ENCODE measurements around the gene KCNH2.
"Not testable (repeated sequence)": the region's sequence is repeated elsewhere in the genome, so short reads cannot be mapped to it uniquely, and the experiment has no call there.

The KCNH2 gene

GRCh38 chr7:150912427-150912826 is 65.7 kb downstream of the KCNH2 start:
- Histone ChIP-seq H3K27ac (ENCODE audit: low read depth, low read length) (no peak overlapping the region), H3K4me1 (ENCODE audit: control insufficient read depth, insufficient read depth, low read length) (no peaks in the 10 kb centered on the region), H3K9ac (ENCODE audit: low read length) (no peak overlapping the region), H3K4me3 (ENCODE audit: low read length) (no peak overlapping the region), H3K27me3 (ENCODE audit: control insufficient read depth, insufficient read depth, low read length) (no peaks in the 10 kb centered on the region), H3K36me3 (ENCODE audit: control insufficient read depth, insufficient read depth, low read length) (no peaks in the 10 kb centered on the region)

- Histone ChIP-seq H3K4me1 (ENCODE audit: control insufficient read depth, insufficient read depth, low read length) (no peaks in the 10 kb centered on the region), H3K36me3 (ENCODE audit: control insufficient read depth, insufficient read depth, low read length) (no peaks in the 10 kb centered on the region), H3K27me3 (ENCODE audit: control insufficient read depth, insufficient read depth, low read length) (no peaks in the 10 kb centered on the region), H3K9ac (ENCODE audit: low read length) (no peak overlapping the region), H3K4me3 (ENCODE audit: low read length) (no peak overlapping the region), H3K27ac (ENCODE audit: low read depth, low read length) (no peak overlapping the region)
These were observed 66.4 kb downstream of the KCNH2 start for GRCh38 chr7:150911590-150912267.

GRCh38 chr7:150910996-150911422 is 67.1 kb downstream of the KCNH2 start:
- H3K9ac ChIP-seq (ENCODE audit: low read length), result no peak overlapping the region
- H3K27me3 ChIP-seq (ENCODE audit: control insufficient read depth, insufficient read depth, low read length), result no peaks in the 10 kb centered on the region
- H3K4me1 ChIP-seq (ENCODE audit: control insufficient read depth, insufficient read depth, low read length), result no peaks in the 10 kb centered on the region
- no peak overlapping the region for H3K4me3 ChIP-seq (ENCODE audit: low read length)
- no peaks in the 10 kb centered on the region for H3K36me3 ChIP-seq (ENCODE audit: control insufficient read depth, insufficient read depth, low read length)
- H3K27ac ChIP-seq (ENCODE audit: low read depth, low read length), result no peak overlapping the region

GRCh38 chr7:150910305-150910995 is 67.7 kb downstream of the KCNH2 start:
- H3K27me3 ChIP-seq (ENCODE audit: control insufficient read depth, insufficient read depth, low read length); H3K9ac ChIP-seq (ENCODE audit: low read length); H3K27ac ChIP-seq (ENCODE audit: low read depth, low read length); H3K4me3 ChIP-seq (ENCODE audit: low read length); H3K36me3 ChIP-seq (ENCODE audit: control insufficient read depth, insufficient read depth, low read length); H3K4me1 ChIP-seq (ENCODE audit: control insufficient read depth, insufficient read depth, low read length): not testable (repeated sequence)

GRCh38 chr7:150909200-150909995 is 68.7 kb downstream of the KCNH2 start:
- Histone ChIP-seq H3K4me1 (ENCODE audit: control insufficient read depth, insufficient read depth, low read length) (peaks cover under 1% of the 10 kb centered on the region), H3K9ac (ENCODE audit: low read length) (no peak overlapping the region), H3K4me3 (ENCODE audit: low read length) (no peak overlapping the region), H3K27me3 (ENCODE audit: control insufficient read depth, insufficient read depth, low read length) (no peaks in the 10 kb centered on the region), H3K36me3 (ENCODE audit: control insufficient read depth, insufficient read depth, low read length) (no peaks in the 10 kb centered on the region), H3K27ac (ENCODE audit: low read depth, low read length) (no peak overlapping the region)

GRCh38 chr7:150908173-150908572 is 69.9 kb downstream of the KCNH2 start:
- no peaks in the 10 kb centered on the region for H3K27me3 ChIP-seq (ENCODE audit: control insufficient read depth, insufficient read depth, low read length)
- peaks cover 11% of the 10 kb centered on the region for H3K4me1 ChIP-seq (ENCODE audit: control insufficient read depth, insufficient read depth, low read length)
- H3K36me3 ChIP-seq (ENCODE audit: control insufficient read depth, insufficient read depth, low read length), result no peaks in the 10 kb centered on the region
- no peak overlapping the region for H3K9ac ChIP-seq (ENCODE audit: low read length)
- no peak overlapping the region for H3K27ac ChIP-seq (ENCODE audit: low read depth, low read length)
- no peak overlapping the region for H3K4me3 ChIP-seq (ENCODE audit: low read length)

- peak overlapping the region; percentile 79 for H3K27ac ChIP-seq (ENCODE audit: low read depth, low read length)
- H3K4me3 ChIP-seq (ENCODE audit: low read length), result no peak overlapping the region
- no peak overlapping the region for H3K9ac ChIP-seq (ENCODE audit: low read length)
- H3K27me3 ChIP-seq (ENCODE audit: control insufficient read depth, insufficient read depth, low read length), result no peaks in the 10 kb centered on the region
- H3K4me1 ChIP-seq (ENCODE audit: control insufficient read depth, insufficient read depth, low read length), result peaks cover 25% of the 10 kb centered on the region
- H3K36me3 ChIP-seq (ENCODE audit: control insufficient read depth, insufficient read depth, low read length), result no peaks in the 10 kb centered on the region
These were observed 73.9 kb downstream of the KCNH2 start for GRCh38 chr7:150904011-150904909.

- Histone ChIP-seq H3K4me1 (ENCODE audit: control insufficient read depth, insufficient read depth, low read length) (peaks cover 28% of the 10 kb centered on the region), H3K27me3 (ENCODE audit: control insufficient read depth, insufficient read depth, low read length) (no peaks in the 10 kb centered on the region), H3K9ac (ENCODE audit: low read length) (no peak overlapping the region), H3K36me3 (ENCODE audit: control insufficient read depth, insufficient read depth, low read length) (no peaks in the 10 kb centered on the region), H3K27ac (ENCODE audit: low read depth, low read length) (peak overlapping the region; percentile 79), H3K4me3 (ENCODE audit: low read length) (no peak overlapping the region)
These were observed 74.5 kb downstream of the KCNH2 start for GRCh38 chr7:150903606-150904005.

- peaks cover 29% of the 10 kb centered on the region for H3K4me1 ChIP-seq (ENCODE audit: control insufficient read depth, insufficient read depth, low read length)
- no peak overlapping the region for H3K4me3 ChIP-seq (ENCODE audit: low read length)
- no peaks in the 10 kb centered on the region for H3K36me3 ChIP-seq (ENCODE audit: control insufficient read depth, insufficient read depth, low read length)
- H3K9ac ChIP-seq (ENCODE audit: low read length), result no peak overlapping the region
- peak overlapping the region; percentile 40 for H3K27ac ChIP-seq (ENCODE audit: low read depth, low read length)
- no peaks in the 10 kb centered on the region for H3K27me3 ChIP-seq (ENCODE audit: control insufficient read depth, insufficient read depth, low read length)
These were observed 75.8 kb downstream of the KCNH2 start for GRCh38 chr7:150902078-150903033.

- peaks cover 29% of the 10 kb centered on the region for H3K4me1 ChIP-seq (ENCODE audit: control insufficient read depth, insufficient read depth, low read length)
- no peak overlapping the region for H3K9ac ChIP-seq (ENCODE audit: low read length)
- peak overlapping the region; percentile 40 for H3K27ac ChIP-seq (ENCODE audit: low read depth, low read length)
- H3K36me3 ChIP-seq (ENCODE audit: control insufficient read depth, insufficient read depth, low read length), result no peaks in the 10 kb centered on the region
- no peaks in the 10 kb centered on the region for H3K27me3 ChIP-seq (ENCODE audit: control insufficient read depth, insufficient read depth, low read length)
- H3K4me3 ChIP-seq (ENCODE audit: low read length), result no peak overlapping the region
These were observed 76.7 kb downstream of the KCNH2 start for GRCh38 chr7:150901160-150902035.
